Measurements from ENCODE around the gene CCM2L.

DNA sequence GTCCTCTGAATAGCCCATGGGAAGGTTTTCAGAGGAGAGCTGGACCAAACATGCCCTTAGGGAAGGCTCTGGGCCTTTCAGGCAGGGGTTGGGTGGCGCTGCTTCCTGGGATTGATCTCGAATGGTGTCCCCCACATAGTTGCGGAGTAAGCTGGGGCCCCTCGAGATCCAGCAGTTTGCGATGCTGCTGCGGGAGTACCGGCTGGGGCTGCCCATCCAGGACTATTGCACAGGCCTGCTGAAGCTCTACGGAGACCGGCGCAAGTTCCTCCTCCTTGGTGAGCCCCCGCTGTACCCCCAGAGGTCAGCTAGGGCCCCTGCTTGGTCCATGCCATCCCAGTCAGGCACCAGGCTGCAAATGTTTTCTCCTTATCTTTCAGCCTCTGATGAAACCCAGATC is 19.3 kb downstream of the CCM2L start:
- TF ChIP-seq CEBPB (IDR thresholded peaks at IDR 0.05) (no peak), JUNB (IDR thresholded peaks at IDR 0.05) (no peak), POLR2A (IDR thresholded peaks at IDR 0.05; ENCODE audit: low read length) (no peak), HDAC2 (IDR thresholded peaks at IDR 0.05) (no peak), ZC3H11A (IDR thresholded peaks at IDR 0.05) (no peak), SMC3 (IDR thresholded peaks at IDR 0.05) (no peak)
- TF ChIP-seq, protein P1, sequence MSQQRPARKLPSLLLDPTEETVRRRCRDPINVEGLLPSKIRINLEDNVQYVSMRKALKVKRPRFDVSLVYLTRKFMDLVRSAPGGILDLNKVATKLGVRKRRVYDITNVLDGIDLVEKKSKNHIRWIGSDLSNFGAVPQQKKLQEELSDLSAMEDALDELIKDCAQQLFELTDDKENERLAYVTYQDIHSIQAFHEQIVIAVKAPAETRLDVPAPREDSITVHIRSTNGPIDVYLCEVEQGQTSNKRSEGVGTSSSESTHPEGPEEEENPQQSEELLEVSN (IDR thresholded peaks at IDR 0.05; ENCODE audit: borderline replicate concordance, low read depth) = no peak
- TF ChIP-seq, protein P2, sequence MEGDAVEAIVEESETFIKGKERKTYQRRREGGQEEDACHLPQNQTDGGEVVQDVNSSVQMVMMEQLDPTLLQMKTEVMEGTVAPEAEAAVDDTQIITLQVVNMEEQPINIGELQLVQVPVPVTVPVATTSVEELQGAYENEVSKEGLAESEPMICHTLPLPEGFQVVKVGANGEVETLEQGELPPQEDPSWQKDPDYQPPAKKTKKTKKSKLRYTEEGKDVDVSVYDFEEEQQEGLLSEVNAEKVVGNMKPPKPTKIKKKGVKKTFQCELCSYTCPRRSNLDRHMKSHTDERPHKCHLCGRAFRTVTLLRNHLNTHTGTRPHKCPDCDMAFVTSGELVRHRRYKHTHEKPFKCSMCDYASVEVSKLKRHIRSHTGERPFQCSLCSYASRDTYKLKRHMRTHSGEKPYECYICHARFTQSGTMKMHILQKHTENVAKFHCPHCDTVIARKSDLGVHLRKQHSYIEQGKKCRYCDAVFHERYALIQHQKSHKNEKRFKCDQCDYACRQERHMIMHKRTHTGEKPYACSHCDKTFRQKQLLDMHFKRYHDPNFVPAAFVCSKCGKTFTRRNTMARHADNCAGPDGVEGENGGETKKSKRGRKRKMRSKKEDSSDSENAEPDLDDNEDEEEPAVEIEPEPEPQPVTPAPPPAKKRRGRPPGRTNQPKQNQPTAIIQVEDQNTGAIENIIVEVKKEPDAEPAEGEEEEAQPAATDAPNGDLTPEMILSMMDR (IDR thresholded peaks at IDR 0.05) = no peak
